Central memory CD4-positive, alpha-beta T cell (primary cell): ENCODE results near the gene WDR75.
A peak's percentile ranks its signal among the peaks of the same experiment; 100 is the strongest.
"Not testable (repeated sequence)": the region's sequence is repeated elsewhere in the genome, so short reads cannot be mapped to it uniquely, and the experiment has no call there.

Experiments
- DNase-seq: peaks from one replicate; pipeline ENCODE4 v3.0.0; 2022

WDR75 gene

GRCh38 chr2:189441709-189442074, 418 bp downstream of the WDR75 start:
- DNase-seq: no peak

GRCh38 chr2:189442468-189442867, 1.2 kb downstream of the WDR75 start:
- DNase-seq: no peak

- DNase-seq: no peak
Measured at GRCh38 chr2:189444322-189444721, 3.0 kb downstream of the WDR75 start.

- DNase-seq: no peak
Measured at GRCh38 chr2:189446780-189447179, 5.5 kb downstream of the WDR75 start.

- DNase-seq: no peak
Measured at GRCh38 chr2:189454009-189454408, 12.7 kb downstream of the WDR75 start.

GRCh38 chr2:189465076-189465475, 23.8 kb downstream of the WDR75 start:
- DNase-seq: no peak

GRCh38 chr2:189465478-189465877, 24.2 kb downstream of the WDR75 start:
- no peak for DNase-seq

GRCh38 chr2:189466046-189466445, 24.8 kb downstream of the WDR75 start:
- no peak for DNase-seq

GRCh38 chr2:189466656-189467055, 25.4 kb downstream of the WDR75 start:
- DNase-seq: peak; percentile 4

- DNase-seq: no peak
Measured at GRCh38 chr2:189467160-189467559, 25.9 kb downstream of the WDR75 start.

- DNase-seq: no peak
Measured at GRCh38 chr2:189467593-189467992, 26.3 kb downstream of the WDR75 start.

GRCh38 chr2:189474526-189474925, 33.3 kb downstream of the WDR75 start:
- no peak for DNase-seq

GRCh38 chr2:189477756-189478155, 36.5 kb downstream of the WDR75 start:
- no peak for DNase-seq

GRCh38 chr2:189478289-189478688, 37.0 kb downstream of the WDR75 start:
- not testable (repeated sequence) for DNase-seq

GRCh38 chr2:189481071-189481470, 39.8 kb downstream of the WDR75 start:
- no peak for DNase-seq

GRCh38 chr2:189483571-189483970, 42.3 kb downstream of the WDR75 start:
- no peak for DNase-seq

- no peak for DNase-seq
Measured at GRCh38 chr2:189483980-189484740, 42.9 kb downstream of the WDR75 start.

- no peak for DNase-seq
Measured at GRCh38 chr2:189485146-189485545, 43.9 kb downstream of the WDR75 start.

- DNase-seq: no peak
Measured at GRCh38 chr2:189486237-189486770, 45.0 kb downstream of the WDR75 start.

- DNase-seq: no peak
Measured at GRCh38 chr2:189487283-189488007, 46.2 kb downstream of the WDR75 start.

- DNase-seq: no peak
Measured at GRCh38 chr2:189488008-189488310, 46.7 kb downstream of the WDR75 start.

- no peak for DNase-seq
Measured at GRCh38 chr2:189492451-189492850, 51.2 kb downstream of the WDR75 start.

- no peak for DNase-seq
Measured at GRCh38 chr2:189498205-189498604, 56.9 kb downstream of the WDR75 start.

GRCh38 chr2:189499137-189499536, 57.9 kb downstream of the WDR75 start:
- no peak for DNase-seq
